CD14-positive monocyte (primary cell): ENCODE data around the gene KRT8. TPM values are rescaled to one million over a fixed set of nuclear protein-coding genes. Genes with fewer than 3 reads are reported as not detected.

Source experiments
- DNase-seq, 3 donors: peaks; one replicate each; pipeline ENCODE4 v3.0.0-alpha.2; 2011 to 2022
- H2AFZ ChIP-seq: 2 replicates; pipeline ENCODE4 v1.6.0; 2012; ENCODE audit warnings: mild to moderate bottlenecking, low read depth, low read length, inconsistent platforms; ENCODE audit not compliant: insufficient read depth, poor library complexity, severe bottlenecking
- H3K27ac ChIP-seq, 2 donors: 1 replicate in 1 of 2; 2 replicates in 1 of 2; pipeline ENCODE4 v1.5.1; 2012 to 2013; ENCODE audit warnings: low read length in 2 of 2, control low read depth in 1 of 2, inconsistent platforms in 1 of 2, low read depth in 1 of 2, mild to moderate bottlenecking in 1 of 2
- H3K27me3 ChIP-seq, 2 donors: one replicate each; pipeline versions ENCODE4 v1.6.0 to v1.6.1; 2011 to 2013; ENCODE audit warnings: low read length in 2 of 2; ENCODE audit not compliant: control insufficient read depth in 2 of 2, insufficient read depth in 2 of 2
- H3K36me3 ChIP-seq, 2 donors: replicated peaks in 1 of 2; 1 replicate in 1 of 2; 2 replicates in 1 of 2; pipeline versions ENCODE4 v1.5.1 to v1.6.1; 2012 to 2013; ENCODE audit warnings: low read length in 2 of 2, control low read depth in 1 of 2, inconsistent platforms in 1 of 2, mild to moderate bottlenecking in 1 of 2; ENCODE audit not compliant: insufficient read depth in 2 of 2, control insufficient read depth in 1 of 2
- H3K4me1 ChIP-seq, 2 donors: 1 replicate in 1 of 2; 2 replicates in 1 of 2; pipeline versions ENCODE4 v1.5.1 to v1.6.1; 2012 to 2013; ENCODE audit warnings: low read length in 2 of 2, control low read depth in 1 of 2, inconsistent platforms in 1 of 2, mild to moderate bottlenecking in 1 of 2, moderate library complexity in 1 of 2; ENCODE audit not compliant: insufficient read depth in 2 of 2, control insufficient read depth in 1 of 2
- H3K4me2 ChIP-seq: replicated peaks from 2 replicates; pipeline ENCODE3; 2012; ENCODE audit warnings: low read length, moderate library complexity, mild to moderate bottlenecking; ENCODE audit not compliant: poor library complexity, severe bottlenecking; ENCODE audit errors: extremely low read depth
- H3K4me3 ChIP-seq, 3 experiments: fragments of 200-600 bp in 1 of 3; sonication (generic) in 1 of 3; replicated peaks in 1 of 3; 1 replicate in 2 of 3; 2 replicates in 1 of 3; pipeline ENCODE4 v1.5.1; 2011 to 2013; ENCODE audit warnings: low read length in 3 of 3, mild to moderate bottlenecking in 3 of 3, control low read depth in 2 of 3, low read depth in 2 of 3, inconsistent platforms in 1 of 3, moderate library complexity in 1 of 3
- H3K79me2 ChIP-seq: 2 replicates; pipeline ENCODE4 v1.6.0; 2012; ENCODE audit warnings: mild to moderate bottlenecking, control low read depth, inconsistent platforms, low read length, moderate library complexity; ENCODE audit not compliant: insufficient read depth
- H3K9ac ChIP-seq: 2 replicates; pipeline ENCODE4 v1.6.0; 2017; ENCODE audit warnings: low read length, mild to moderate bottlenecking; ENCODE audit not compliant: insufficient read depth, poor library complexity, severe bottlenecking
- H3K9me3 ChIP-seq, 2 donors: replicated peaks in 1 of 2; 1 replicate in 1 of 2; 2 replicates in 1 of 2; pipeline versions ENCODE4 v1.5.1 to v1.6.1; 2012 to 2013; ENCODE audit warnings: low read length in 2 of 2, control low read depth in 1 of 2; ENCODE audit not compliant: control insufficient read depth in 1 of 2, insufficient read depth in 1 of 2
- H4K20me1 ChIP-seq: 2 replicates; pipeline ENCODE4 v1.6.0; 2012; ENCODE audit warnings: mild to moderate bottlenecking, low read length, control low read depth, moderate library complexity; ENCODE audit not compliant: insufficient read depth
- H3K27ac Mint-ChIP-seq, 7 donors: one replicate each; pipeline ENCODE4 v1.8.0; 2020; ENCODE audit warnings: mild to moderate bottlenecking in 7 of 7, mixed read lengths in 7 of 7, moderate library complexity in 6 of 7, inconsistent platforms in 2 of 7
- H3K27me3 Mint-ChIP-seq, 3 donors: one replicate each; pipeline ENCODE4 v1.8.0; 2021 to 2022; ENCODE audit warnings: low read depth in 3 of 3, mild to moderate bottlenecking in 3 of 3, mixed read lengths in 3 of 3, moderate library complexity in 3 of 3, inconsistent platforms in 1 of 3
- H3K36me3 Mint-ChIP-seq, 2 donors: one replicate each; pipeline ENCODE4 v1.8.0; 2020; ENCODE audit warnings: mixed read lengths in 2 of 2, inconsistent platforms in 1 of 2, mild to moderate bottlenecking in 1 of 2
- H3K4me1 Mint-ChIP-seq: one replicate; pipeline ENCODE4 v1.8.0; 2020; ENCODE audit warnings: mild to moderate bottlenecking, mixed read lengths
- H3K4me3 Mint-ChIP-seq, 2 donors: one replicate each; pipeline ENCODE4 v1.8.0; 2020; ENCODE audit warnings: mild to moderate bottlenecking in 2 of 2, mixed read lengths in 2 of 2, moderate library complexity in 1 of 2
- H3K9me3 Mint-ChIP-seq, 7 donors: one replicate each; pipeline ENCODE4 v1.8.0; 2020 to 2022; ENCODE audit warnings: mixed read lengths in 7 of 7, mild to moderate bottlenecking in 6 of 7, moderate library complexity in 6 of 7, inconsistent platforms in 2 of 7
- CTCF ChIP-seq: fragments of 200-600 bp; IDR thresholded peaks from one replicate; pipeline ENCODE4 v1.8.0; 2022; ENCODE audit warnings: antibody characterized with exemption, mild to moderate bottlenecking
- WGBS: methylation state at CpG from one replicate; pipeline ENCODE4 v1.1.5; 2013; ENCODE audit warnings: missing lambda C conversion rate; ENCODE audit not compliant: insufficient coverage; 5-methylcytosine and 5-hydroxymethylcytosine counted together
- intact Hi-C, 2 donors: fragments of 100-400 bp; cut with micrococcal nuclease; formaldehyde crosslinking; loops; one replicate each; pipeline versions ENCODE4 v1.15.0 to v1.15.1; 2023
- polyA plus RNA-seq, 3 donors: library from polyadenylated mRNA; depleted of rRNA in 1 of 3; unstranded in 2 of 3; stranded (reverse) in 1 of 3; fragments of 300-500 nt in 2 of 3; fragments of >200 nt in 1 of 3; fragmentation: Illumina TruSeq in 2 of 3; gene quantifications; 1 replicate in 2 of 3; 2 replicates in 1 of 3; pipeline ENCODE4 v1.2.3, GENCODE V29; 2012 to 2021

KRT8 gene
- polyA plus RNA-seq, 3 donors: 0.16 to 0.39 TPM; not detected in 1

GRCh38 chr12:52892974-52893373, 11.9 kb downstream of the KRT8 start:
- Histone ChIP-seq H3K36me3 (no peaks in the 10 kb centered on the region), H3K4me2 (no peak overlapping the region), H3K9me3 (no peaks in the 10 kb centered on the region), H3K9ac (no peak overlapping the region), H3K27me3 (no peaks in the 10 kb centered on the region), H3K79me2 (no peaks in the 10 kb centered on the region), H4K20me1 (no peaks in the 10 kb centered on the region), H3K4me3 (no peak overlapping the region), H3K27ac (no peak overlapping the region), H3K4me1 (no peaks in the 10 kb centered on the region), H2AFZ (no peak overlapping the region)
- no peak for DNase-seq
- Mint-ChIP-seq H3K4me3 (no peak overlapping the region), H3K9me3 (peaks cover 0 to 2% (median 0%) of the 10 kb centered on the region in 7 donors), H3K4me1 (peaks cover 4% of the 10 kb centered on the region), H3K36me3 (no peaks in the 10 kb centered on the region), H3K27me3 (peaks cover 4 to 6% (median 4%) of the 10 kb centered on the region in 3 donors), H3K27ac (no peak overlapping the region)
- TF ChIP-seq CTCF: no peak
- intact Hi-C loops: no loop called here

- H3K4me1 ChIP-seq: no peaks in the 10 kb centered on the region
- H3K9me3 ChIP-seq: no peaks in the 10 kb centered on the region
- H4K20me1 ChIP-seq: no peaks in the 10 kb centered on the region
- WGBS: 100% methylated on average over 1 of the region's 7 CpGs
- no peak overlapping the region for H3K4me2 ChIP-seq
- H3K9ac ChIP-seq: no peak overlapping the region
- H3K27me3 ChIP-seq: no peaks in the 10 kb centered on the region
- no peak for DNase-seq
- Mint-ChIP-seq H3K27me3 (peaks cover 4 to 7% (median 6%) of the 10 kb centered on the region in 3 donors), H3K36me3 (no peaks in the 10 kb centered on the region), H3K4me3 (no peak overlapping the region), H3K4me1 (peaks cover 4% of the 10 kb centered on the region), H3K9me3 (peaks cover 0 to 2% (median 0%) of the 10 kb centered on the region in 7 donors), H3K27ac (no peak overlapping the region)
- no peak overlapping the region for H3K4me3 ChIP-seq
- no peaks in the 10 kb centered on the region for H3K79me2 ChIP-seq
- intact Hi-C loops: no loop called here
- H3K36me3 ChIP-seq: no peaks in the 10 kb centered on the region
- H2AFZ ChIP-seq: no peak overlapping the region
- TF ChIP-seq CTCF: no peak
- no peak overlapping the region for H3K27ac ChIP-seq
Measured at GRCh38 chr12:52892207-52892852, 12.5 kb downstream of the KRT8 start.
